B cell (primary cell): ENCODE results near the gene PPP1R9A.

Source experiments
- EZH2 ChIP-seq: IDR thresholded peaks from 2 replicates; pipeline ENCODE4 v1.6.1; 2012; ENCODE audit warnings: borderline replicate concordance, low read depth, mild to moderate bottlenecking, moderate library complexity, low read length; ENCODE audit not compliant: insufficient read depth, poor library complexity, severe bottlenecking
- TF ChIP-seq, protein P1 (sequence below): fragments of 200-600 bp; IDR thresholded peaks from one replicate; pipeline ENCODE4 v1.8.0; 2022; ENCODE audit warnings: antibody characterized with exemption, mild to moderate bottlenecking

DNA sequence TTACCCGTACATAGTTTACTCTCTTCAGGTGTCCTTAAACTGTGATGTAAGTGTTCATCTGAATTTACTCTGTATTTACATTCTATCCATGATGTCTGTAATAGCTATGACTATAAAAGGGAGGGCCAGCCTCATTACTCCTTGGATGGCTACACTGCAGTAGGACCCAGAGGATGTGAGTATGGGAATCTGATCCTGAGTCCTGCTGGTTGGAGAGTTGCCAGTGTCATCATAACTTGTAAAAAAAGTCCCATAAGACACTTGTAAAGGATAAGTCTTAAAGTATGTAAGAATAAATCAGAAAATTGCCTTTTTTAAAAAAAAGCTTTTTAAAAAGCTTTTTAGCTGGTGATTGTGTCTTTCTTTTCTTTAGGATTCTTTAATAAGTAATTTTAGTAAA lies 95.4 kb downstream of the PPP1R9A start:
- TF ChIP-seq, protein P1, sequence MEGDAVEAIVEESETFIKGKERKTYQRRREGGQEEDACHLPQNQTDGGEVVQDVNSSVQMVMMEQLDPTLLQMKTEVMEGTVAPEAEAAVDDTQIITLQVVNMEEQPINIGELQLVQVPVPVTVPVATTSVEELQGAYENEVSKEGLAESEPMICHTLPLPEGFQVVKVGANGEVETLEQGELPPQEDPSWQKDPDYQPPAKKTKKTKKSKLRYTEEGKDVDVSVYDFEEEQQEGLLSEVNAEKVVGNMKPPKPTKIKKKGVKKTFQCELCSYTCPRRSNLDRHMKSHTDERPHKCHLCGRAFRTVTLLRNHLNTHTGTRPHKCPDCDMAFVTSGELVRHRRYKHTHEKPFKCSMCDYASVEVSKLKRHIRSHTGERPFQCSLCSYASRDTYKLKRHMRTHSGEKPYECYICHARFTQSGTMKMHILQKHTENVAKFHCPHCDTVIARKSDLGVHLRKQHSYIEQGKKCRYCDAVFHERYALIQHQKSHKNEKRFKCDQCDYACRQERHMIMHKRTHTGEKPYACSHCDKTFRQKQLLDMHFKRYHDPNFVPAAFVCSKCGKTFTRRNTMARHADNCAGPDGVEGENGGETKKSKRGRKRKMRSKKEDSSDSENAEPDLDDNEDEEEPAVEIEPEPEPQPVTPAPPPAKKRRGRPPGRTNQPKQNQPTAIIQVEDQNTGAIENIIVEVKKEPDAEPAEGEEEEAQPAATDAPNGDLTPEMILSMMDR = no peak
- no peak for TF ChIP-seq EZH2
